NCI-H2227 (cell line): ENCODE measurements around the gene ZNF710.

ENCODE experiments used
- DNase-seq: peaks from one replicate; lab custom pipeline; 2025; ENCODE audit not compliant: unreplicated experiment; lab: John Stamatoyannopoulos, UW

Gene ZNF710

DNA sequence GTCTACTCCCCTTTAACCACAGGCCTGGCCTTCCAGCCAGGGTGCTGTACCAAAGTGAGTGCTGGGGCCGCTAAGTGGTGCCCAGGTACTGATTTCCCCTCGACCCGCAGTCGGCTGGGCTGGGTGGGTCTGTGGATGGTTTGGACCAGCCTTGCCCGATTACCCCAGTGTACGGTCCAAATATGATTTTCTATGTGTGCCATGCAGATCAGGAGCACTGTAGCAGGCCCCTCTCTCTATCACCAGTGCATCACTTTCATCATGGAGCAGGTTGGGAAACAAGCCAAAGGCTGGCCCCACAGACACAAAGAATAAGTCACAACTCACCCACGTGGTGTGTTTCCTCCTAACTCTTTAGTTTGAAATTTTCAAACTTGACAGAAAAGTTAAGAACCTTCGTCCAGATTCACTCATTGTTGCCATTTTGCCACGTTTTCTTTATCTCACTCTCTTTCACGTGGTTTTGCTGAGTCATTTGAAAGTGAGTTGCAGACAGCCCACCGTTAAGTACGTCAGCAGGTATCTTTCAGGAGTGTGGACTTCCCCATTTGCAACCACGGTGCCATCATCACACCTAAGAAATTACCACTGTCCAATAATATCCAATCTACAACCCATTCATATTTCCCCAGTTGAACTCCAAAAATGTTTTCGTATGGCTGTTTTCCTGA is 37.0 kb downstream of the ZNF710 start:
- DNase-seq = no peak

DNA sequence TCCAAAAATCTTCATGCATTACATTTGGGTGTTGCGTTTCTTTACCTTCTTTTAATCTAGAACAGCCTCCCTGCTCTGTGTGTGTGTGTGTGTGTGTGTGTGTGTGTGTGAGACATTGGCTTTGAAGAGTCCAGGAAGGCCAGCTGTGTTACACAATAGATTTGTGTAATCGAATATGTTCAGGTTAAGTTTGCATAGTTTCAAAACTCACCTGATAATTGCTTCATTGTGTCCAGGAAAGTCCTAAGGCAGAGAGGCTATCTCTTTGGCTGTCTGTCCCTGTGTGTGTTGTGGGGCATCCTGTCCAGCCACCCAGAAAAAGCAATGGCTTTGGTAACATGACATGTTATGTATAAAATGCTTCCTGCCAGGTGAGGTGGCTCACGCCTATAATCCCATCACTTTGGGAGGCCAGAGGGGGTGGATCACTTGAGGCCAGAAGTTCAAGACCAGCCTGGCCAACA is 37.5 kb downstream of the ZNF710 start:
- DNase-seq = no peak

DNA sequence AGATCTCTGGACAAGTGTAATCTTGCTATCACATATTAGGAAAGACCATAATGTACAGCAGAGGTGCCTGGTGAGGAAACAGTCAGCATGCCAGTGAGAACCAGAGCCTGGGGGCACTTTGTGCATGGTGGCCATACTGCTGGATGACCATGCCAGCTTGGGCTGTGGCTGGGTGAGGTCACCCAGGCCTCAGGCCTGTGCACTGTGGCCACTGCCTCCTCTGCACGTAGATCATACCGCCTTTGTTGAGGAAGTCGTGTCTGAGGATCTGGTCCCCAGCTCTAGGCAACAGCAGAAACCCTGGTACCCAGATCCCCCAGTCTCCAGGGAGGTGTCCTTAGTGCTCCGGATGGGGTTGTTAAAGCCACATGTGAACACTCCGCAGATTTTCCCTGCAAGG is 38.9 kb downstream of the ZNF710 start:
- no peak for DNase-seq

DNA sequence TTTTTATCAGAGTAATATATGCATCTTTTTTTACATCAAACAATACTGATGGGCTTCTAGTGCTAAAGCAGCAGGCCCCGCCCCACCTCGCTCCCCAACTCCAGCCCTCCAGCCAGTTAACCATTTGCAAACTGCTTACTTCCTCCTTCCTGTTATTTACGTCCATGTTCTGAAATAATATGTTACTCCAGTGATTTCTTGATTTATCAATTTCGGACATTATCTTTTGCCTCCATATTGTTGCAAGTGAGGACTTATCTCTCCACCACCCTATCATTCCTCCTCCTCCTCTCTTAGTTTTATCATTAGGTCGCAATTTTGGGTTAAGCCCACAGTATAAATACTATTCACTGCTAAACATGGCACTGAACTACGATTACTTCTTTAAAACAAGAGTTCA is 39.5 kb downstream of the ZNF710 start:
- no peak for DNase-seq

DNA sequence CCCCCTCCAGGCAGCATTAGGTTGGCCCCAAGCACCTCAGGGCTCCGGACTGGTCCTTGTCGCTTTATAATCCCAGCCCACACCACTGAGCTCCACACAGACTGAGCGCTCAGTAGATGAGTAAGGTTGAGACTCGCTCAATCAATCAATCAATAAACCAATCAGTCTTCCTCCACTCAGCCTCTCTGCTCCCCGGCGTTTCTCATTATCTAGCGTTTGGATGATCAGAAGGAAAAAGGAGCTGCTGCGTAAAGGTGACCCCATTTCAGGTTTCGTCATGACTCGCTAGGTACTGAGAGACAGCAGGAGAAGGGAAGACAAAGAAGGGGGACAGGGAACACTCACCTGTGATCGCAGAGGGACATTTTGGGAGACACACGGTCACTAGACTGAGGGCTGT is 41.2 kb downstream of the ZNF710 start:
- no peak for DNase-seq

DNA sequence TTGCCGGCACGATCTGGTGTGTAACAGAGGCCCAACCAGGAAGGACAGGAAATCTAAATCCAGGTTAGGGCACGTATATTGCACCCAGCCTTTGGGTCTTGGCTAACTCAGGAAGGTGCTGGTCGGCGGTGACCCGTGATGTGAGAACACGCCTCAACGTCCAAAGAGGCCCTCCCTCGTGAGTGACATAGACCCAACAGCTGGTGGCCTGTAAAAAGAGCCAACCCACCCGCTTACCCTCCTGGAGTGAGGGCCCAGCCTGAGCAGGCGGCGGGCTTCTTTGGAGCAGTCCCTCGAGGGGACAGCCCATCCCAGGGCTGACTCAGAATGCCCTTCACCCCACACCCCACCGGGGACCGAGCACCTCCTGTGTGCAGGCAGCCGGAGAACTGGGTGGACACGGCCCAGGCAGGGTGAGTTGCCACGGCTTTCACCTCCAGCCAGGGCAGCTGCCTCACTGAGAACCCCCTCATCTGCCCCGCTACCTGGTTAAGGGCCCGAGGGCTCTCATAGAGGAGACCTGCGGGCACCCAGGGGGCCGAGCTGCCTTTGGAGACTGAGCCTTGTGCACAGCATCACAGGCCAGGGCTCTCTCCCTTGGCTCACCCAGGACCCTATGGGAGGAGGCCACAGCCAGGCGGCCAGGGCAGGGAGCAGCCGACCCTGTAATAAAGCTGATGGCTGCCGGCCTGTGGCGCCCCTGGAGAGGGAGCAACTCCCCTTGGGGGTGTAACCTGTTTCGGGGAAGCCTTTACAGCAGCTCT is 41.8 kb downstream of the ZNF710 start:
- DNase-seq = no peak

DNA sequence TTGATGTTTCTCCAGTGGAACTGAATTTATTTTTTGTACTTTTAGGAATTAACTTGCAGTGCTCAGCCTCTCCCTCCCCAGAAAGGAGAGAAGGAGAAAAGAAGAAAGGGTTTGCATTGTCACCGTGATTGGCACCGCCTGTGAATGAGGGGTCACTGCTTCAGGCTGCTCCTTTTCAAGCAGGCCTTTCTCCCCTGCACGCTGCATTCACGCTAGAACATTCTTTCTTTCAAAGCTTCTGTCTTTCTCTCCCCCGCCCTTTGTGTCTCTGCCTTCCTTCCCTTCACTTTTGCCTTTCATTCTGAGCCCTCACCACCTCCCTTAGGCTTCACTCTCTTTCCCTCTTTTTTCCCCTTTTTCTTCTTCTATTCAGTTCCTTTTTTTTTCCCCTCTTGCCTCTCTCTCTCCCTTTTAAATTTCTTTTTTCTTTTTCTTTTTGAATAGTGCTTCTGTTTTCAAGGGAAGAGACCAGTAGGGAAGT is 42.4 kb downstream of the ZNF710 start:
- no peak for DNase-seq

DNA sequence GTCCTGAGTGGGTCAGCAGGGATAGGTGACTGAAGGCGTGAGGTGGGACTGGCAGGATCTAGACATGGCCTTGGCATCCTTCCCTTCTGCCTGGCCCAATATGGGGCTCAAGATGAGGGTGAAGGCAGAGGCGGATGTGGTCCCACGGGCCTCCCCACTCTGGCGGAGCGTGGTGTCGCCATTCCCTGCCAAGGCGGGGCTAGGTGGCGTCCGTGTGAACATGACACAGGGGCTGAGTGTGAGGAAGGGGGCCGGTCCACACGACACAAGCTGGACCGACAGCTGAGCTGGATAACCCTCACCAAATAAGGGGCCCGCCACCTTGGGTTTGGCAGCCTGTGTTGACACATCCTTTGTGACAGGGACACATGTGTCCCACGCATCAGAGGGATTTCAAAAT is 43.1 kb downstream of the ZNF710 start:
- no peak for DNase-seq

DNA sequence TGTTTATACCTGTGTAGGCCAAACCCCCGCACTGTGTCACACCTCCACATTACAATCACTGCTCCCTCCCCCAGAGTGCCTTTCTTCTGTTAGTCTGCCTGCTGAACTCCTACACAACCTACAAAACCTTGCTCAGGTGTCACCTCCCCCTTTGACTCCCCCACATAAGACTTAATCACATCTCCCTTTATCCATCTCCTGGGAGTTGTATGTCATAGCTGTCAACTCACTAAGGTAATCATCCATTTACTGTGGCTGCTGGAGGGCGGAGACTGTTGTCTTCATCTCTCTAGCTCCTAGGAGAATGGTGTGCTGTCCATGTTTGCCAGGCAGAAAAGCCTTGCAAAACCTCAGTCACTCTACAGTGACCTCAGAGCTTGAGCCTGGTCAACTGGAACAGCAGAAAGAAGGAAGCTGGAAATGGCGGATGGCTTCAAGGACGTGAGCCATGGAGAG is 43.8 kb downstream of the ZNF710 start:
- DNase-seq = no peak

DNA sequence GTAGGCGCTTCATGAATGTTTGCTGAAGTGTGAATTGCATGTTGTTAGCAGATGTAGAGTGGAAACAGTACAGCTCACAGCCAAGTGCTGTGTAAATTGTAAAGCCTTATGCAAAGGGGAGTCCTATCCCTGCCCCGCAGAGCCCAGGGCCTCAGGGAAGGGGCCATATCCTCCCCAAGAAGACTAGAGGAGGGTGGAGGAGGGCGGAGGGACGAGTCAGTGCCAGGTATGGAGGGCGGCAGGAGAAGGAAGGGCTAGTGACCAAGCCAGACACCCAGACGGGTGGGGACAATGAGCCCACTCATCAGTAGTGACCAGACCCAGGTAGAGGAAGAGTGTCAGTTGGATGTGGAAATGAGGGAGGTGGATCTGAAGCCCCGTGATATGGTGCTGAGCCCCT is 45.2 kb downstream of the ZNF710 start:
- no peak for DNase-seq

DNA sequence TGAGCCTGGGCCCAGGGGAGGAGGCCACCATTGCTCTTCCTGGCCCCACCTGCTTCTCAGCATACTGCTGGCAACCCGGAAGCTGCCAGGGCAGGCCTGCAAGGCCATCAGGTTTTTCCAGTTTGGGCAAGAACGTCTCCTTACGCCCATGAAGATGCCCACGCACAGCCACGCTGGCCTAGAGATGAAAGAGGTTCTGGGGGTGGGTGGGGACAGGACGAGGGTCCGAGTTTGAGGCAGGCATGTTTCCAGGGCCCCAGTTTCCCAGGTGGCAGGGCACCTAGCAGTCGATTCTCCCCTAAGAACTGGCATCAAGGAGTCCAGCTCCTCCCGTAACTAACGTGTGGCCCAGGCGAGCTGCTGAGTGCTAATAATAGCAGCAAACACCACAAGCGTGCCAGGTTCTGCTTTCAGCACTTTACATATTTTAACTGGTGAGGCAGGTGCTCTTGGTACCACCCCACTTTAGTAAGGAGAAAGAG is 45.8 kb downstream of the ZNF710 start:
- no peak for DNase-seq

DNA sequence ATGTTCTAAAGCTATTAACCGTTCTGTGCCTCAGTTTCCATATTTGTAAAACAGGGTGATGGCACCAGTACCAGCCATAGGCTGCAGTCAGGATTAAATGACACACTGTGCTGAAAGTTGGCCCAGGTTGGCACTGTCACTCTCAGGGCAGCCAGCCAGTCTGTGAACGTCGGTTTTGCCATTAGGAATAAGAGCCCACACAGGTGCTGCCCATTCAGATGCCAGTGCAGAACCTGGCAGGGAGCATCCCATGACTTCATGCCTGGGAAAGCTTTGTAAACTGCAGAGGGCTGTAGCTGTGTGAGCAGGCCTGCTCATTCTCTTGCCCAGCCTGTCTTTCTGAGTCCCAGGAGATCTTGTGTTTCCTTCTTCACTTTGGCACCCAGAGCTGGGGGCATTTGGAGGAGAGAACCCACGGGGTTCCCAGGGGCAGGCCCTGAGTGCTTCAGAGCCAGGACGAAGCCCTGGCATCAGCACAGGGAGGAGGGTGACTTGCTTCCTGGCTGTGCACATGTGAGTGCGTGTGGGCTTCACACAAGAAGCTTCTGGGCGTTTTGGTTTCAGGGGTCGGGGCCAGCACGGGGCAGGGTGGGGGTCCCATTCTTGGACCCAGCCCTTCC is 46.9 kb downstream of the ZNF710 start:
- DNase-seq = no peak

DNA sequence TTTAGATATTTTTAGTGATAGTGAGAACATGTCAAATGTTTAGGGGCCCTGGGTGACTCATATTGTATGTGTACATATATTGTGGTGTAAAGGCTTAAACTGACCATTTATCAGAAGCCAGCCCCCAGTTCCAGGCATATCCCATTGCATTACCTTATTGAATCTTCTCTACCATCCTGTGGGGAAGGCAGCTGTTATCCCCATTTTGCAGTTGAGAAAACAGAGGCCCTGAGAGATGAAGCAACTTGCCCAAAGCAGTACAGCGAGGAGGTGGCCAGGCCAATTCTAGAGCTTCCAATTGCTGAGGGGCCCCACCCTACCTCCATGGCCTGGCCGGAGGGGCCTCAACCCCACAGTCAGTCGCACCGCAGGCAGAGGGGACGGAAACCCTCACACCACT is 47.9 kb downstream of the ZNF710 start:
- DNase-seq = no peak

DNA sequence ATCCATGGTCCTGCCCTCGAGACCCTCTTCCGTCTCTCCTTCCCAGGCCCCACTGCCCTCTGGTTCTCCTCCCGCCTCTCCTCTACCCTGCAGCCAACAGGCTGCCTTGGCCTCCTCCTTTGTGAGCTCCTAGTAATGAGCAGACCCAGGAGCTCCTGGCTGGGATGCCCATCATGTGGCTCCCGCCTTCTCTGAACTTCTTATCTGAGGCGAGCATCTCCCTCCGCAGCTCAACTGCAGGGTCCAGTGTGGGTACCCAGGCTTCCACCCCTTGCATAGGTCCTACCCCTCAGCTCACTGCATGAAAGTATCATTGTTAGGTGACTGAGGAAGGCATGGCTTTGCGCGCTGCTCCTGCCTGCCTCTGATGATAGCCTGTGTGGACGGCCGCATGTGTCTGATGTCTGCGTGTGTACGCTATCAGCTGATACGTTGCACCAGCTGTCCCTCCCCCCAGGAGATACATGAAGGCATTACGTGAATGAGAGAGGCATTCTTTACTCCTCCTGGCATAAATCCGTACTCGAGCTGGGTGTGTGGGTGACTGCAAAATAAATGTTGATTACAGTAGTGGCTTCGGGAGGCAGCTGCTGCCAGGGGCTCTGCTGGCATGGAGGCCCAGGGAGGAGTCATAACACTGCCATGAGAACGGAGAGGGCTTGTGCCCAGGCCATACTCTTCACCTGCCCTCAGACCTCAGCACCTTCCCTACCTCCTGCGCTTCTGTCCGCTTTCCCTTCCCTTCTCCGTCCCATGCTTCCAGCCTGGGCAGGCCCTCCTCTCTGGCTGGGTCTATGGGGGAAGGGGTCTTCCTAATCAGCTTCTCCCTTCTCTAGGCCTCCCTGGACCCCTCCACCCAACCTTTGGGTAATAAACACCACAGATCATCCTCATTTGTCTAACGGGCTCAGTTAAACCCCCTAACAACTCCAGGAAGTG is 48.8 kb downstream of the ZNF710 start:
- DNase-seq = peak; percentile 58

DNA sequence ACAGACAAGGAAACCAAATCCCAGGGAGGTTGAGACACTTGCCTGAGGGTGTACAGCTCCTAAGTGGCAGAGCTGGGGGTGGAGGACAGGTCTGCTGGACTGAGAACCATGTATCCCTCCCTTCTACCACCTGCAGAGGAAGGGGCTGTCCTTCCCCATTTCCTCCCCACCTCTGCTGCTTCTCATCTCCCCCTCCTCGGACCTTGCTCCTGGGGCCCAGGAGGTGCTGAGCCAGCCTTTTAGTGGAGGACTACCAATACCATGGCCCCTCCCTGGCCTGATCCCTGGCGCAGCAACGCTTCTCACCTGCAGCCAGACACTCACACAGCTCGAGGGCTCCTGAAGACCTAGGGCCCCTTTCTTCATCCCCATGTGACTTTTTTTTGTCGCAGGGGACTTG is 50.8 kb downstream of the ZNF710 start:
- DNase-seq = no peak

DNA sequence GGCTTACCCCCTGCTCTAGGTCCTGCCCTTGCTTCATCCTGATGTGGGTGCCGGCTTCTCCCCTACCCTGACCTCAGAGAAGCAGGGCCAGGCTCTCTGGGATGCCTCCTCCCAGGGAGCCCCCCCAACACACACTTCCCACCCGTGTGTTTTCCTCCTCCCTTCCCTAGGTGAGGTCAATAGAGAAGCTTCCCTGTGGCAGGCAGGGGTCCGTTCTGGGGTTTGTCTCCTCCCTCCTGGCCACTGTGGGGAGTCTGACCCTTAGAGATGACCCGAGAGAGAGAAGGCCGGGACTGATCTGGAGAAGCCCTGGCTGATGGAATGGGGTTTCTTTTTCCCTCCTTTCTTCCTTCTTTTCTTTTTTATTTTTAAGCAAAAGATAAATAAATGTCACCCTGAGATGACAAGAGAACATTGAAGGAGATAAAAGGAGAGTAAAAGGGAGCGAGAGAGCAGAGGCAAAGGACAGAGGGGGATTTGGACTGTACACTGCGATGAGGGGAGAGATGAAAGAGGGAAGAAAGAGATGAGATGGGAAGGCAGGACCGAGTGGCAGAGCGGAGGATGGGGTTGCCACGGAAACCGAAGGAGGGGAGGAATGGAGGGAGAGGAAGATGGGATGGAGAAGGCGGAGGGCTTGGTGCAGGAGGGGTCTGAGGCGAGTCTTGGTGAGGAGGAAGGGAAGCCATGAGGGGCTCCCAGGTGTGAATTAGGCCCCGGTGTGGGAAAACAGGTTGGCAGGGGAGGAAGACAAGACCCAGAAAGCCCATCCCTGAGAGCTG is 52.8 kb downstream of the ZNF710 start:
- peak; percentile 15 for DNase-seq

DNA sequence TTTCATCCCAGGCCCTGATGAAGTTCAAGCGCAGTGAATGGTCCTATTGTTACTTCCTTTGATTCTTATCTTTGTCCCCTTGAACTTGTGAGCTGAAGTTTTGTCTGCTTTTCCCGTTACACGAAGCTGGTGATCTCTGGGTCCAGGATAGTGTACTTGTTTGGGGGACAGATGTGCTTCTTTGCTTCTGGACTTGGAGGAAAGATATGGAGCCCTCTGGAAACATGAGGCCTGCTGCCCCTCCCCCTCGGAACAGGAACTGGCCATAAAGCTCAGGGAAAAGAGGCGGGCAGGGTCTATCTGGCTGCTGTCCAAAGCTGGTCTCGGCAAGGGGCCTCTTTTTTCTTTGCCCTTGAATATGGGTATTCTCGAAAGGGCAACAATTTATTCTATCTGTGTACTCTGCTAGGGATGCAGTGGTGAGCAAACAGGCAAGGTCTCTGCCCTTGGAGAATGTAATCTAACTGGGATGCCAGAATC is 53.5 kb downstream of the ZNF710 start:
- DNase-seq = peak; percentile 84

DNA sequence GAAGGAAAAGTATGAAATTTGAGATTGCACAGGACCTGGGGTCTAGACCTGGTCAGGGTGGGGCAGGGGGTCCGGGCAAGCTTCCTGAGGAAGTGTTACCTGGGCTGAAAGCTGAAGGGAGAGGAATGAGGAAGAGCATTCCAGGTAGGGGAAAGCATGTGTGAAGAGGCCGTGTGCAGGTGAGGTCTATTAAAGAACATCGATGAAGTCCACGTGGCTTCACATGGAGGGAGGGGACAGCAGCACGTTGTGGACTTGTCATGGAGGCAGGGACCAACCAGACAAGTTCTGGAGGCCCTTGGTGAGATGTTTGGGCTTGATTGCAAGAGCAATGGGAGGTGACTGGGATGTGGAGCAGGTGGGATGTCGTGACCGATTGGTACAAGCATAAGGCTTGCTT is 54.1 kb downstream of the ZNF710 start:
- DNase-seq = peak; percentile 7

DNA sequence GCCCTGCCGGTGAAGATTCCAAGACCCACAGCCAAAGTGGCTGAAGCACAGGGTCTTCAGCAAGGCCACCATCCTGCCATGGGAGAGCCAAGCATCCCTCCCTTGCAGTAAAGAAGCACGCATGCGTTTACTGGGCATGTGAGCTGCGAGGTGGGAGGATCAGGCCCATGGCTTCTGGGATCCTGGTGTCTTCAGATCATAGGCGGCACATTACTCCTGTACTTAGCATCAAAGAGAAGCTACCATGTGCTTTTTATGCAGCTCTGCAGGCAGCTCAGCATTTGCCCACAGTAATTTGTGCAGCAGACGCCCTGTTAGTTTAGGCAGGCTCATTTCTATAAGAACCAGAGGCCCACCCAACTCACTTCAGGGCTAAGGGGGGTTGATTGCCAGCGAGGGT is 55.4 kb downstream of the ZNF710 start:
- DNase-seq = no peak

DNA sequence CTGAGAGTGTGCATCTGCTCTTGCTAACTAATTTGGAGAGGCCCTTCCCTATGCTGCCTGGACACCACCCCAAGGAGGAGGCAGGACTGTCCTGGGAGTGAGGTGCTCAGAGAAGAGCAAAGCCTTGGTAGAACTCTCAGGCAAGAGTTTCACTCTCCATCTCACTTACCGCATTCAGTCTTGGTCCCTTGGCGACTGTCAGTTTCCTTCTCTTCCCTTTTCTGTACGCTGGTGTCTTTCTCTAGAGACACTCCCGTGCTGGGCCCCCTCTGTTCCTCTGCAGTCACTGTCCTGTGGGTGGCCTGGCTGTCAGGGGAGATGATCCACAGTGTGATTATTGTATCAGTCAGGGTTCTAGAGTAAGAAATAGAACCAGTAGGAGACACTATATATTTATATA is 57.2 kb downstream of the ZNF710 start:
- DNase-seq = no peak
